ENCODE results near the gene STAT4.
A peak's percentile ranks its signal among the peaks of the same experiment; 100 is the strongest.

The STAT4 gene

GRCh38 chr2:191150600-191151330 lies at the start of gene STAT4:
TSS of gene STAT4 (minus strand) at chr2:191150994. CDS start at chr2:191148203, 2,791 bp downstream.
- peak; percentile 51 for DNase-seq

GRCh38 chr2:191199929-191200512 lies 49.2 kb upstream of the STAT4 start:
- no peak for DNase-seq

GRCh38 chr2:191198271-191198670 lies 47.5 kb upstream of the STAT4 start:
- DNase-seq: no peak

- no peak for DNase-seq
These were observed 46.3 kb upstream of the STAT4 start for GRCh38 chr2:191197096-191197495.

GRCh38 chr2:191195021-191195420 lies 44.2 kb upstream of the STAT4 start:
- no peak for DNase-seq

- DNase-seq: no peak
These were observed 40.2 kb upstream of the STAT4 start for GRCh38 chr2:191190861-191191552.

GRCh38 chr2:191190435-191190834 lies 39.6 kb upstream of the STAT4 start:
- no peak for DNase-seq

- no peak for DNase-seq
These were observed 38.4 kb upstream of the STAT4 start for GRCh38 chr2:191189112-191189635.

GRCh38 chr2:191188550-191189093 lies 37.8 kb upstream of the STAT4 start:
- DNase-seq: no peak

GRCh38 chr2:191187105-191187829 lies 36.5 kb upstream of the STAT4 start:
- DNase-seq: no peak

GRCh38 chr2:191184457-191184856 lies 33.7 kb upstream of the STAT4 start:
- DNase-seq: no peak

GRCh38 chr2:191183516-191183915 lies 32.7 kb upstream of the STAT4 start:
- no peak for DNase-seq

GRCh38 chr2:191183081-191183480 lies 32.3 kb upstream of the STAT4 start:
- no peak for DNase-seq

- DNase-seq: no peak
These were observed 29.9 kb upstream of the STAT4 start for GRCh38 chr2:191180713-191181112.

- DNase-seq: no peak
These were observed 29.5 kb upstream of the STAT4 start for GRCh38 chr2:191180276-191180675.

GRCh38 chr2:191178806-191179514 lies 28.2 kb upstream of the STAT4 start:
- peak; percentile 80 for DNase-seq

- DNase-seq: no peak
These were observed 27.2 kb upstream of the STAT4 start for GRCh38 chr2:191177751-191178736.

GRCh38 chr2:191176801-191177438 lies 26.1 kb upstream of the STAT4 start:
- no peak for DNase-seq

GRCh38 chr2:191176305-191176704 lies 25.5 kb upstream of the STAT4 start:
- DNase-seq: no peak

GRCh38 chr2:191174442-191174841 lies 23.6 kb upstream of the STAT4 start:
- no peak for DNase-seq

All from right forelimb (tissue), 1 donor.